ENCODE data around the gene GRIN2D.

Gene GRIN2D

DNA sequence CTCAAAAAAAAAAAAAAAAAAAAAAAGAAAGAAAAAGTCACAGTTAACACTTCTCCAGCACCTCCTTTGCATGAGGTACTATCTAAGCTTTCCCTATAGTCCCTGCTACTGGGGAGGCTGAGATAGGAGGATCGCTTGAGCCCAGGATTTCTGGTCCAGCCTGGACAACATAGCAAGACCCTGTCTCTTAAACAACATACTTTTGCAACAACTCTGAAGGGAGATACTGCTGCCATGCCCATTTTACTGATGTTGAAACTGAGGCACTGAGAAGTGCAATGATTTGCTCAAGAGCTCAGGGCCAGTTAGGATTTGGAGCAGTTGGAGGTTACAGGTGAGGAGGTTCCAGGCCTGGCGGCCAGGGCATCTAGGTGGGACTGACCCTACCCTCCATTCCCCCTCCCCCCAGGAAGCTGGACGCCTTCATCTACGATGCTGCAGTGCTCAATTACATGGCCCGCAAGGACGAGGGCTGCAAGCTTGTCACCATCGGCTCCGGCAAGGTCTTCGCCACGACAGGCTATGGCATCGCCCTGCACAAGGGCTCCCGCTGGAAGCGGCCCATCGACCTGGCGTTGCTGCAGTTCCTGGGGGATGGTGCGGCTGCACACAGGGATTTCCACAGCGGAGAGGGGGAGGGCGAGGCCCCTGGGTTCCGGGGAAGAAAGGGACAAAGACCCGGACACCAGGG lies 48.0 kb downstream of the GRIN2D start:
- no peak for DNase-seq (ENCODE audit: low read depth in 2 of 2)

DNA sequence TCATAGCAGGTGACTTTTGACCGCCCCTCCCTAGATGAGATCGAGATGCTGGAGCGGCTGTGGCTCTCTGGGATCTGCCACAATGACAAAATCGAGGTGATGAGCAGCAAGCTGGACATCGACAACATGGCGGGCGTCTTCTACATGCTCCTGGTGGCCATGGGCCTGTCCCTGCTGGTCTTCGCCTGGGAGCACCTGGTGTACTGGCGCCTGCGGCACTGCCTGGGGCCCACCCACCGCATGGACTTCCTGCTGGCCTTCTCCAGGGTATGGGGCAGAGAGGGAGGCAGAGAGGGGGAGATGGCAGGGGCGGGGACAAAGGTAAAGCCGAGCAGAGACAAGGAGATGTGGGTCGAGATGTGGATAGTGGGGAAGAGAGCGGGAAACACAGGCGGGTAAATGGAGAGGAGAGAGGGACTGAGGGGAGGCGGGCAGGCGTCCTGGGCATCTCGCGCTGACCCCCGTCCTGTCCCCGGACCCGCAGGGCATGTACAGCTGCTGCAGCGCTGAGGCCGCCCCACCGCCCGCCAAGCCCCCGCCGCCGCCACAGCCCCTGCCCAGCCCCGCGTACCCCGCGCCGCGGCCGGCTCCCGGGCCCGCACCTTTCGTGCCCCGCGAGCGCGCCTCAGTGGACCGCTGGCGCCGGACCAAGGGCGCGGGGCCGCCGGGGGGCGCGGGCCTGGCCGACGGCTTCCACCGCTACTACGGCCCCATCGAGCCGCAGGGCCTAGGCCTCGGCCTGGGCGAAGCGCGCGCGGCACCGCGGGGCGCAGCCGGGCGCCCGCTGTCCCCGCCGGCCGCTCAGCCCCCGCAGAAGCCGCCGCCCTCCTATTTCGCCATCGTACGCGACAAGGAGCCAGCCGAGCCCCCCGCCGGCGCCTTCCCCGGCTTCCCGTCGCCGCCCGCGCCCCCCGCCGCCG lies 48.9 kb downstream of the GRIN2D start:
- no peak for DNase-seq (ENCODE audit: low read depth in 2 of 2)

DNA sequence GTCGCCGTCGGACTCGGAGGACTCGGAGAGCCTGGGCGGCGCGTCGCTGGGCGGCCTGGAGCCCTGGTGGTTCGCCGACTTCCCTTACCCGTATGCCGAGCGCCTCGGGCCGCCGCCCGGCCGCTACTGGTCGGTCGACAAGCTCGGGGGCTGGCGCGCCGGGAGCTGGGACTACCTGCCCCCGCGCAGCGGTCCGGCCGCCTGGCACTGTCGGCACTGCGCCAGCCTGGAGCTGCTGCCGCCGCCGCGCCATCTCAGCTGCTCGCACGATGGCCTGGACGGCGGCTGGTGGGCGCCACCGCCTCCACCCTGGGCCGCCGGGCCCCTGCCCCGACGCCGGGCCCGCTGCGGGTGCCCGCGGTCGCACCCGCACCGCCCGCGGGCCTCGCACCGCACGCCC lies 49.8 kb downstream of the GRIN2D start:
- no peak for DNase-seq (ENCODE audit: low read depth in 2 of 2)

Measured in stimulated activated CD4-positive, alpha-beta T cell treated with anti-CD3 and anti-CD28 coated beads, Interleukin-4, amount 100 ng/mL, for 48 hours (primary cell).